IPS DF 4.7 (cell line): ENCODE measurements around the gene TRPM6.

ENCODE experiments used
- DNase-seq: peaks from one replicate; pipeline ENCODE4 v3.0.0-alpha.2; 2013; ENCODE audit warnings: low spot score; ENCODE audit errors: extremely low read depth

Gene TRPM6

DNA sequence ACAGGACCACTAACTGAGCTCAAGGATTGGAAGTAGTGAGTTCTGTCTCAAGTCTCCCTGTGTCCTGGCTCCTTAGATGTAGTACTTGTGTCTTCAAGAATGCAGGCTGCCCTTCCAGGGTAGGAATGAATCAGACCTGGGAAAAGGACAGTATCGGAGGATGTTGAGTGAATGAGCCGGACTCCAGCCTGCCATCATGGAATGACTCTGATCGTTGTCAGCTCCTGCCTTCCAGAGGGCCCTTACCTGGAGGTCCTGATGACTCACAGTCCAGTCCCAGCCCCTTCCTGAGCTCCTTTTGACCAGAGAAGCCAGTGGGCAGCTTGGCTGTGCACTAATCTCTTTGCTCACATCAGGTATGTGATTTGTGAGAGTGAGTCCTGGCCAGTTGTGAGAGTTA, 161.1 kb downstream of the TRPM6 start:
- DNase-seq: no peak

DNA sequence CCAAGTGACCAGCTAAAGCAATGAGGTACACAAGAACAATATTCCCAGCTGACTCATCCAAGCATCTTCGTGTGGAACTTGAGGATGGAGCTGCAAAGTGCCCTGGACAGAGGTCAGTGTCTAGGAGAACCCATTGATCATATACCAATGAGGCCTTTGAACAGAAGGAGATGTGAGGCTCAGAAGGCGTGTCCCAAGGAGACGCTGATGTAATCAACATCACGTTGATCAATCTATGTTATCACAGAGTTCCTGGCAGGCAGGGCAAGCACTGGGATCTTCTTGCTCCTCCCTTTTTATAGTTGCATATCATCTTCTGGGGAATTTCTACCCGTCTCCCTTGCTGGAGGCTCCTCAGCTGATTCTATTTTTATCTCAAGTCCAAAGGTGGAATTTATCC, 163.4 kb downstream of the TRPM6 start:
- DNase-seq: no peak

DNA sequence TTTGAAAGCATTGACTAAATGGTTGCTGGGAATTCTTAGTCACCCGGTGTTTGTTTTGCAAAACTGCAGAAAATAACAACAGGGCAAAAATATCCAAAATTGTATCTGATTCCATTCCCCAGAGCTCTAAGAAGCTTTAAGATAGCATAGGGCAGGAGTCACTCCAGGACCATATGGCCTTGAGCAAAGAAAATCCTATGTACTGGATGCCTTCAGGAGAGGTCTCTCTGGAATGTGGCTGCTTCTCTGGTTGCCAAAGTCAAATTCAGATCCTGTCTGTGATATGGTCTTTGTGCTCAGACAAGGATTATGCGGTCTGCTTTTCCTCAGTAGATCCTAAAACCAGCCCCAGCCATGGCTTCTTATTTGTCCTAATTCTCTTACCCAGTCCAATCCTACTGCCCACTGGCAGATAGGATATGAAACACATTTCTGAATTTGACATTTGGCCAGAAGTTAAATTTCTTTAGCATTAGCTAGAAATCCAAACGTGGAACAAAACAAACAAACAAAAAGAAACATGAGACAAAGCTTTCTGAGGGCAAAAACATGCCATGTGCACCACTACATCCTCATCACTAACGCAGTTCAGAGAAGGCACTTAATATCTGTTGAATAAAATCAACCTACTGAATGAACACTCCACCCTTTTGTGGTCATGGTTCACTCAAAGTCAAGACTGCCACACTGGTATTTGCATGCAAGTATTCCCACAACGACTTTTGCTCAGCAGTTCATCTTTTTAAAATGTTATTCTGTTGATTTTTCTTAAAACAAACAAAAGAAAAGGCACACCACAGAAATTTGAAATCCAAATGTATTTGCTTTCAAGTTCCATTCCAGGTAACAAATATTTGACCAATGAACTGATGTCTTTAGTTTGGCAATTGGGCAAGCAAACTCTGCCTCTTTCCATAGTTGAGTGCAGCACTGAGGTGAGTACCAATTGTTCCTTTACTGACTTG, 165.7 kb downstream of the TRPM6 start:
- no peak for DNase-seq

DNA sequence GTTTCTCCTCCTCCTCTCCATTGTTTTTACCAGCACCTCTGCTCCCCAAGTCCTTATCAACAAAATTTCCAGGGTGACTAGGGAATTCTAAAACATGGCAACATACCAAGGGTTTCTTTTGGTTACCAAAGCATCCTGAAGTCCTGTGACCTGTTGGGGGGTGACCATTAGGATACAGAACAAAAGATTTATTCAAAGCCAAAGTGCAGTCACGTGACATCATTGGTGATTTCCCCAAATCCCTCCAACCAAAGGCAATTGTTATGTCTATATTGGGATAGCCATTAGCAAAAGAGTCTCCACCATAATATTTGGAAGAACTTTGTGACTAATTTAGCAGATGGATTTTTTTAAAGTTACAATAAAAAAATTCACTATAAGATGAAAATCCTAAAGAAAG, 168.4 kb downstream of the TRPM6 start:
- DNase-seq: no peak

DNA sequence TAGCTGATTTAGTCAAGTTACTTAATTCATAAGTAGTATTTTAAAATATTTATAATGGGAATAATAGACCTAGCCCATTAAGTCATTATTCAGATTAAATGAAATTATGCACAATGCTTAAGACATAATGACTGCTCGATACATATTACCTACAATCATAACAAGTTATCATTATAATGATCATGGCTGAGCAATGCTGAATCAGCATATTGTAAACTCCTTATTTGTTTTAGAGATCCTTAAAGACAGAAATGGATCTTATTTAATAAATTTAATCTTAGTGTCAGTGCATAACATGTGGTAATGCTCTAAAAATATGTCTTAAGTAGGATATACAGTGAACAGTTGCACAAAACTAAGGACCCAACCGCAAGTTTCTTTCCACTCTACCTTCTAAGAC, 169.0 kb downstream of the TRPM6 start:
- no peak for DNase-seq

DNA sequence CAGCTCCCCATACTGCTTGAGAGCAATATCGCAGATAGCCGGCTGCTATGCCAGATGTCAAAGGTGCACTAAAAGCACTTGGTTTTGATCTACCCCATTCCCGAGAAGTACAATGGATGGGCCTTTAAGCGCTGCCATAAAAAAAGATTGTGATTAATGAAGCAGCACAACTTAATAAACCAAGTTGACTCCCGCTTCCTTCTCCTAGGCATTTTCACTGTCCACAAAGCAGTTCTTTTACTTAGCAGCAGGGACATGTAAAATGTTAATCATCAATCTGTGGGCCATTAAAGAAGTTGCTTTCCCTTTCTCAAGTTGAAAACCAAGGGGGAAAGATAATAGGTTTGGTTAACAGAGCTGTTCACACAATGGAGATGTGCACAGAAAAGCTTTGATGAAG, 176.4 kb downstream of the TRPM6 start:
- DNase-seq: no peak

DNA sequence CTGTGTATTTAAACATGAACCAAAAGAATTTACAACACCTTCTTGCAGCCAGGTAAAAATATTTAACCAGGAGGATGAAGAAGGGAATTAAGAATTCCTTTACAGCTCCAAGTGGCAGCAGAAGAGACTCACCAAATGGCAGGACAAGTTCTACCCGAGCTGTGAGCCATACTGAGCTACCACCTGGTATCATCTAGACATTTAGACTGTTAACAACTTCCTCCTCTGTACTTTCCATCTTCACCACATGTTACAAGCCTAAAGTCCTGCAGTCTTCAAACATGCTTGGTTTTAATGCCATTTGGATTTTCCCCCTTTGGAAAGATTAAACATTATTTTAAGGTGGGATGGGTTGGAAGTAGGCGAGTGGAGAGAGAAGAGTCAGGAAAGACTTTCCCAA, 190.2 kb downstream of the TRPM6 start:
- DNase-seq: no peak

DNA sequence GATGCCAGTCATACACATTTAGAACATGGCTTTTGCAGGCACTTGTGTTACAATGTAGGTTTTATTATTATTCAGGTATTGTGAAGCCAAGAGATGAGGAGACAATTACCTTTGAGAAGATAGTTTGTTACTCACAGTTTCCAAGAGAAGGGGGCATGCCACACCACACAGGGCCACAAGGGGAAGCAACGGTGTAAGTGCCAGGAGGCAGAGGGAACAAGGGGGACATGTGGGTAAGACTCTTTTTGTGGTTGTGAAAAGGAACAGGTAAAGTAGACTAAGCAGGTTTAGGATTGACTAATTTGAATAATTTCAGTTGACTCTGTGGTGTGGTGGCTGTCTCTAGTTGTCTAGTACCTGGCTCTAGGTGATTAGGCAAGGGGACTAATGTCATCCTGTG, 191.2 kb downstream of the TRPM6 start:
- no peak for DNase-seq

DNA sequence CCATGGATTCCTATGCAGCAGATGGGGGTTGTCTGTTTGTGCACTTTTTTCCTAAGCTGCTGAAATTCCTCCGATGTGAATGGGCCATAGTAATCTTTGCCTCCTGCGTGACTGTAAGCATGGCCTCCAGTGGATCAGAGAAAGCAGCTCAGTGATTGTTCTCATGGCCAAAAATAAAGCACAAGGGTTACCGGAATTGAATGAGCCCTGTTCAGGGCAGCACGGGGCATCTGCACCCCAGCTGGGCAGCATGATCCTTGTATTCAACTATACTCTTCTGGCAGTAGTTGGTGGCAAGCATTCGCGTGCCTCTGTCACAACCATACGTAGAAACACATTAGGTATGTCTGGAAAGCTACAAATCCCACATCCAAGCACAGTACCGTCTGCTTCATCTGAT, 196.7 kb downstream of the TRPM6 start:
- DNase-seq: no peak

DNA sequence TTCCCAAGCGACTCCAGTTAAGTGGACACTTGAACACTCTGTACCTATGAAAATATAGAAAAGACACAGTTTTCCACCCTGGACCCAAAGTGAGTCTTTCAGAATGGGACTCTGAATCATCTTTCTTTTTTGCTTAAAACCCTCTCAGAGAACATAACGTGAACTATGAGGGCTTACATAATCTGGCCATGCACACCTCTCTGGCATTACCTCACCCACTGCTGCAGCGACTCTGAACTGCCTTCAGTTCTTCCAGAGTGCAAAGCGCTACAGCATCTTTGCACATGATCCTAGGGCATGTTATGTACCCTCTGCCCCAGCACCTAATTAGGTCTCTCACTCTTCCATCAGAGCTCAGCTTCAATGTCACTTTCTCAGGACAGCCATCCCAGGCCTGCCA, 204.4 kb downstream of the TRPM6 start:
- DNase-seq: no peak

DNA sequence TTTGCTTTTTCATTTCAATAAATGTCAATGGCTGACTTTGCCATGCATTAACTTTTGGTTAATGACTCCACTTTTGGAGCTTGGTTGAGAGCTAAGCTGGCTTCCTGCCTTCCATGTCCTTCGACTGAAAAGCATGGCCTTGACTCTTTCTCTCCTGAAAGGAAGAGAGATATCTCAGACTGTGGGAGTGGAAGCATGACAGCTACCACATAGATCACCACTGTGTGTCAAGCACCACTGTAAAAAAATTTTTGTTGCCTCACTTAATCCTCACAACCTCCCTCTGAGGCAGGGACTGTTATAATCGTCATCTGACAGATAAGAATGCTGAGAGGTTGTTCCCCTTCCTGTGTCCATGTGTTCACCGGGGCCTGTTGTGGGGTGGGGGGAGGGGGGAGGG, 205.8 kb downstream of the TRPM6 start:
- no peak for DNase-seq

DNA sequence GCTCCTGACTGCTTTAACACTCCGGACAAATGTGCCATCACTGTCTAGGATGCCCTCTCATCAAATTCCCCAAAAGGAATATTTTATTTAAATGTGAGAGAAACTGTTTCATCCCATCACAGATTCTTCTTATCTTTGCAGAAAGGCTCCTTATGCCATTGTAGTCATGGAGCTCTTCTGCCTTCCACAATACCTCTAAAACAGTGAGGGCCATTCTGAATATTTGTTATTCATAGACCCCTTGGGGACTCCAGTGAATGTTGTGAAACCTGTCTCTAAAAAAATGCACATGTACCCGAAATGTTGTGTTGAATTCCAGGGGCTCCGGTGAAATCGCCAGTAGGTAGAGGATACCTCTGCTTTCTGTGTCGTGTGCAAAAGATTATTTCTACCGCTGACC, 213.6 kb downstream of the TRPM6 start:
- no peak for DNase-seq
